ENCODE results near the gene PSMD5. TPM values are rescaled to one million over a fixed set of nuclear protein-coding genes. Genes with fewer than 3 reads are reported as not detected.

The PSMD5 gene
- 20.4 and 29.1 TPM in 2 replicates for total RNA-seq (2014; rRNA removed; shearing (Covaris generic); ENCODE audit: low replicate concordance)

DNA sequence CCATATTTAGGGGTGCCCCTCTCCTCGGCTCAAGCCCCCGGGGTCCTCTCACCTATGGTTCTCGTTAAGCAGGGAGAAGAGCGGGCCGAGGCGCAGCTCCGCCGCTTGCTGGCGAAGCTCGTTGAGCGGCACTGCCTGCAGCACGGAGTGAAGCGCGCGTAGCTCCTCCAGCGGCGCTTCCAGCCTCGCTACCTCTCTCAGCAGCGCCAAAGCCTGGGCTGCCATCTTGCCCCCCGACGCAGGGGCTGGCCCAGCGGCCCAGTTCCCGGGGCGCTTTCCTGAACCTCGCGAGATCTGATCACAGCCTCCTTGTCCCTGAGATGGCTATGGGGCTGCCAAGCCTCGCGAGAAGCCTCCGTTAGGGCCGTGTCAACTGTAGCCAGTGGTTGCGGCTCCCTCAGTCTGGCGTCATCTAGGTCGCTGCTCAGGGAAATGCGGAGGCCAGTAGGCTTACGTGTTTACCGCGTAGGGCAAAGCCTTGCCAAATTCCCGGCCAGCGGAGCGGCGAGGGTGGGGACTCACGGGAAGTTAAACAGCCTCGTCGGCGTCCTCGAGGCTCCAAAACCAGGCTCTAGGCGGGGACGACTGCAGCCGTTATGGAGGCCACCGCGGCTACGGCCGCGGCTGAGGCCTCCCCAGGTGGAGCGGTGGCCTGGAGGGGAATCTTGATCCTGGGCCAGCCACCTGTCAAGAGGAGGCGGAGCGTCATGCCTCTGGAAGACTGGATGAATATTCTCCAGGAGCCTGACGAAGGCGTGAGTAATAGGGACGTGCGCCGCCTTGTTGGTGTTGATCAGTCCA, at the start of gene PSMD5:
Gene PSMD5 (minus strand): TSS at position 238 of the 801 bp plus-strand sequence. CDS start 13 bp downstream, at position 225.
- DNase-seq: peak; percentile 95
- Histone ChIP-seq H3K4me3 (peak within 1 kb of the TSS; percentile 62), H3K27me3 (no peaks in the 10 kb centered on the region), H3K36me3 (peaks cover 6% of the 10 kb centered on the region), H3K9me3 (no peaks in the 10 kb centered on the region)

GRCh38 chr9:120891884-120892747, 49.4 kb upstream of the PSMD5 start:
- no peak overlapping the region for H3K4me3 ChIP-seq

DNA sequence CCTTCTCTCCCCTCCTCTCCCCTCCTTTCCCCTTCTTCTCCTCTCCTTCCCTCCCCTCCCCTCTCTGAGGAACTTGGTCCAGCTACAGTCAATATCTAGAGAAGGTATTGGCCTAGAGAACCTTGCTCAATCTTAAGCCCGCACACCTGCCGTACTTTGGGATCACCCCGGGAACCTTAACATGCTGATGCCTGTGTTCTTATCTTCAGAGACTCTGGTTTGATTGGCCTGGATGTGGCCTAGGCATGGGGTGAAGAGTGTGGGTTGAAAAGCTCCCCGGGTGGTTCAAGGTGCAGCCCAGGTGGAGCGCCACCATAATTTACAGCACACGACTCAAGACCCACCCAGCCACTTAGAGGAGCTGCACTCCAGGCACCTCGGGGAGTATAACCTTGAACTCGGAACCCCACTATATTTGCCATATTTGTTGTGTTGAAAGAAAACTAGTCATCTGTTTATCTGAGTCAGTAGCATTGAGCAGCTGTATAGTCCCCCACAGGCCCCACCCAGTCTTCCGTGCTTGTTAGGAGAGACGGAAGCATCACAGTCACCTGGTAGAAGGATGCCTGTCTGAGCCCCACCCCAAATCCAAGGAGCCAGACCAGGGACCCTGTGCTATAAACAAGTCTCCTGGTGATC, 48.6 kb upstream of the PSMD5 start:
- Histone ChIP-seq H3K4me3 (no peak overlapping the region), H3K36me3 (no peaks in the 10 kb centered on the region), H3K9me3 (no peaks in the 10 kb centered on the region), H3K27me3 (no peaks in the 10 kb centered on the region)
- DNase-seq: no peak

More at GRCh38 chr9:120891884-120892747, 49.4 kb upstream of the PSMD5 start:
- no peaks in the 10 kb centered on the region for H3K36me3 ChIP-seq
- no peaks in the 10 kb centered on the region for H3K9me3 ChIP-seq
- no peaks in the 10 kb centered on the region for H3K27me3 ChIP-seq
- DNase-seq: no peak

DNA sequence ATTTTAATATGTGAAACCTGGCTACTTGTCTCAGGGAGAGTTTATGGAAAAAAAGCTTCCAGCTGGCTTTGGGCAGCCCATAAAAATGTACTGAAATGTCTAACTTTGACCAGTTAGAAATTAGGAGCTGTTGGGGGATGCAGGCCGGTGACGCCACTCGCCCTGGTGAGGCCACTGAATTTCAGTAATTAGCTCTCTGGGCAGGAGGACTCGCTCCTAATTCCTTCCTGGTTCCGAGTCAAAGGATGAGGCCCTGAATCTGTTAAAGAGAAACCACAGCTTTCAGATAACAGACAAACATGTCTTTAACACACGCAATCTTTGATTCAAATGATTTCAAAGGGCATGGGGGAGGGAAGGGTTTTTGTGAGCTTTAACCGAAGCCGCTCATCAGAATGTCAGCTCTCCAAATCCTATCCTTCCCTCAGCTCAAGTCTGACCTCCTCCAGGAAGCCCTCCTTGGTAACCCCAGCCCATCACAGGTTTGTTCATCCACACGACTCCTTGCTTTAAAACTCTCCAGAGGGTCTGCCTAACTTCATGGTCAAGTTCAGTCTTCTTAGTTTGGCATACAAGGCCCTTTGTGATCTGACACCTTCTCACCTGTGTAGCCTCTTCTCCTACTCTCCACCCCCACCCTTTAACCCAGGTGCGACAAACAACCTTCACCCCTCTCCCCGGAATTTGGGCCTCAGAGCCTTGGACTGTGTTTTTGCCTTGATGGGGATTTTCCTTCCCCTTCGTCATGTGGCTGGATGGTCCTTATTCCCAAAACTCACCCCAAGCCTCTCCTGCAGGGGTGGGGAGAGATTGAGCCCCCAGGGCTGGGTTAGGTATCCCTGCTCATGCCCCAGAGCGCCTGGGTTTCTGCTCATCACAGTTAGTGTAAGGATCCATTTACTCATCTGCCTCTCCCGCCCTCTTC, 47.9 kb upstream of the PSMD5 start:
- no peak for DNase-seq
- H3K9me3 ChIP-seq: no peaks in the 10 kb centered on the region
- no peak overlapping the region for H3K4me3 ChIP-seq
- no peaks in the 10 kb centered on the region for H3K27me3 ChIP-seq
- no peaks in the 10 kb centered on the region for H3K36me3 ChIP-seq

GRCh38 chr9:120889606-120890271, 47.0 kb upstream of the PSMD5 start:
- Histone ChIP-seq H3K36me3 (no peaks in the 10 kb centered on the region), H3K27me3 (no peaks in the 10 kb centered on the region), H3K9me3 (no peaks in the 10 kb centered on the region), H3K4me3 (no peak overlapping the region)
- DNase-seq: peak; percentile 57

DNA sequence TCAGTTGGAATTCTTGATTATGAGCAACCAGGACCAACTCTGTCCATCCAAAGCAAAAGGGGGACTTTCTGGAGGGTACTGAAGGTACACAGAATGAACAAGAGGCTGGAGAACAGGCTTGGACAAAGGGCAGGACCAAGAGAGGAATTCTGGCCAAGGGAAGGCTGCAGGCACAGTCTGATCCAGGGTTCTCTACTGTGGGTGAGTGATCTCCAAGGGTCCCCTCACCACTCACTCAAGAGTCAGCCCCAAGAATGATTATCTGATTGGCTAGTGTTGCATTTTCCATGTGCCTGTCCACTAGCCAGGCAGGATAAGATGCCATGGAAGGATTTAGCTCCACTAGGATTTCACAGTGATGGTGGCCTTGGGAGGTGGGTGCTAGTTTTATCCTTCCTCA, 45.9 kb upstream of the PSMD5 start:
- DNase-seq: no peak
- no peaks in the 10 kb centered on the region for H3K36me3 ChIP-seq
- H3K27me3 ChIP-seq: no peaks in the 10 kb centered on the region
- no peak overlapping the region for H3K4me3 ChIP-seq
- no peaks in the 10 kb centered on the region for H3K9me3 ChIP-seq

DNA sequence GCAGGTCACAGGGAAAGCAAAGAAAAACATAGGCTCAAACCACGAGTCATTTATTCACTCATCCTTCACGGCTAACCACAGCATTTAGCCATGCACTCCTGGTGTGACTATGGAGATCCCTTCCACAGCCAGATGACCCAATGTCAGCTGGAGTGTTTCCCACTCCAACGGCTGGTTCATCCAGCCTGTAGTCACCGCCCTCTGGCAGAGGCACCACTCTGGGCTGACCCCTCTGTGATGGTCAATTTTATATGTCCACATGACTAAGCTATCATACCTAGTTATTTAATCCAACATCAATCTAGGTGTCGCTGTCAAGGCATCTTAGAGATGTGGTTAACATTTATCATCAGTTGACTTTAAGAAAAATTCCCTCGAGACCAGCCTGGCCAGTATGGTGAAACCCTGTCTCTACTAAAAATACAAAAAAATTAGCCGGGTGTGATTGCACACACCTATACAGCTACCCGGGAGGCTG, 43.8 kb upstream of the PSMD5 start:
- Histone ChIP-seq H3K27me3 (no peaks in the 10 kb centered on the region), H3K9me3 (no peaks in the 10 kb centered on the region), H3K36me3 (no peaks in the 10 kb centered on the region), H3K4me3 (no peak overlapping the region)
- DNase-seq: peak; percentile 92

DNA sequence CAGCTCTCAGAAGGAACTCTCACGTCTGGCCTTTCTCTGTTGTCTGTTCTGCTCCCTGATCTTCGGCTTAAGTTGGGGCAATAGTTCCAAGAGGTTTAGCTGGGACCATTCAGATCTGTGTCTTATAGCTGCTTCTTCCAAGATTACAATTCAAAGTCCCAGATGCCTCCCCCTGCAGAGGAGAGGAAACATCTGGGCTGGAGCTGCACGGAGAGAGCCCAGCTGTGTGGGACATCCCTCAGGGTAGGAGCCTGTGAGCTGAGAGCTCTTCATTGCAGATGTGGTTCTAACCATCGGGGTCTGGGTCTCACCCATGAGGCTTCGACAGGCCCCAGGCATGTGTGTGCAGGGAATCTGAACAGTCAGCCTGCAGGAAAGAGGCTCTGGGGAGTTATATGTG, 43.2 kb upstream of the PSMD5 start:
- H3K4me3 ChIP-seq: no peak overlapping the region
- no peaks in the 10 kb centered on the region for H3K27me3 ChIP-seq
- DNase-seq: no peak
- no peaks in the 10 kb centered on the region for H3K9me3 ChIP-seq
- no peaks in the 10 kb centered on the region for H3K36me3 ChIP-seq

DNA sequence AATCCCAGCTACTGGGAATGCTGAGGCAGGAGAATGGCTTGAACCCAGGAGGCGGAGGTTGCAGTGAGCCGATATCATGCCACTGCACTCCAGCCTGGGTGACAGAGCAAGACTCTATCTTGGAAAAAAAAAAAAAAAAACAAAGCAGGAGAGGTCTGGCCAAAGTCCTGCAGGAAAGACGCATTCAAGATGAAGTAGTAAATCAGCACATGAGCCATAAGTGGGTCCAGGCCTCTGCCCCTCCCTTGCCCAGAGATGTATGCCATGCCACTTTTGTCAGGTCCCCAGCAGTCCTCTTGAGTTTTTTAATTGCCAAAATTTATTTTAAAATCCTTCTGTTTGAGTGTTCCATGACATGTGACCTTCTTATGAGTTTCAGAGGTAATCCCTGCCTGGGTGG, 42.7 kb upstream of the PSMD5 start:
- H3K9me3 ChIP-seq: no peaks in the 10 kb centered on the region
- H3K4me3 ChIP-seq: no peak overlapping the region
- H3K36me3 ChIP-seq: no peaks in the 10 kb centered on the region
- no peaks in the 10 kb centered on the region for H3K27me3 ChIP-seq
- no peak for DNase-seq

DNA sequence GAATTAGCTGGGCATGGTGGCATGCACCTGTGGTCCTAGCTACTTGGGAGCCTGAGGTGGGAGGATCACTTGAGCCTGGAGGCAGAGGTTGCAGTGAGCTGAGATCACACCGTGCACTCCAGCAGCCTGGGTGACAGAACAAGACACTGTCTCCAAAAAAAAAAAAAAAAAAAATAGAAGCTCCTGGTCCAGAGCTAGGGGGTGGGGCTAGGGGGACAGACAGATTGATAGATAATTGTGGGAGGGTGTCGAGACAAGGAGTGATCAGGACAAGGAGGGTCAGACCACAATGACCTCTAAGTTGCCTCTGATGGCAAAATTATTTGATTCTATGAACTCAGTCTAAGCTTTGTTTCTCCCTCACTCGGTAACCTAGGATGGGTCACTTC, 40.9 kb upstream of the PSMD5 start:
- no peaks in the 10 kb centered on the region for H3K27me3 ChIP-seq
- no peaks in the 10 kb centered on the region for H3K36me3 ChIP-seq
- no peaks in the 10 kb centered on the region for H3K9me3 ChIP-seq
- H3K4me3 ChIP-seq: no peak overlapping the region
- DNase-seq: no peak

DNA sequence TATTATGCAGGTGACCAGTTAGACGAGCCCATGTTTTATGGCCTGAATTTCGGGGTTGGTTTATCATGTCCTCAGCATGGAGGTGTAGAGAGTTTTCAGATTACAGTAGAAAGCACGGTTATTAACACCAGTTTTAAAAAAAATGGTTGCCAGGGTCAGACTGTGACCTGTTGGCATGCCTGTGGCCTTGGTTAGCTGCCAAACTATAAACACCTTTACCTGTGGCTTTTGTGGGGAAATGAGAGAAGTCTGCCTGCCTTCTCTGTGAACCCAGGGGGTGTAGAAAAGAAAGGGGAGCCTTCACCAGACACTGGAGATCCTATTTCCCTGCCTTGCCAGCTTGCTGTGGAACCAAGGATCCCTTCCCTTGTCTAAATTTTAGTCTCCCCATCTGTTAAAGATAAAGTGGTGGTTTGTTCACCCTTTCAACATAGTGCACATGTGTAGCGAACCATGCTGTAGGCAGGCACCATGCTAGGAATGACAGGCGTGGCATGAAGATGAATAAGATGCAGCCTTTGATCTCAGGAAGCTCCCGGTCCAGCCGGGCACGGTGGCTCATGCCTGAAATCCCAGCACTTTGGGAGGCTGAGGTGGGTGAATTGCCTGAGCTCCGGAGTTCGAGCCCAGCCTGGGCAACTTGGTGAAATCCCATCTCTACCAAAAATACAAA, 40.3 kb upstream of the PSMD5 start:
- H3K27me3 ChIP-seq: no peaks in the 10 kb centered on the region
- no peak for DNase-seq
- H3K4me3 ChIP-seq: no peak overlapping the region

GRCh38 chr9:120879446-120879845, 36.7 kb upstream of the PSMD5 start:
- no peak overlapping the region for H3K4me3 ChIP-seq
- DNase-seq: no peak
- H3K36me3 ChIP-seq: peaks cover 12% of the 10 kb centered on the region
- no peaks in the 10 kb centered on the region for H3K9me3 ChIP-seq
- H3K27me3 ChIP-seq: no peaks in the 10 kb centered on the region

More for the DNA sequence above, 40.3 kb upstream of the PSMD5 start:
- H3K36me3 ChIP-seq: no peaks in the 10 kb centered on the region
- no peaks in the 10 kb centered on the region for H3K9me3 ChIP-seq

- DNase-seq: no peak
- no peaks in the 10 kb centered on the region for H3K9me3 ChIP-seq
- H3K36me3 ChIP-seq: peaks cover 21% of the 10 kb centered on the region
- H3K4me3 ChIP-seq: no peak overlapping the region
- H3K27me3 ChIP-seq: no peaks in the 10 kb centered on the region
These were observed 35.7 kb upstream of the PSMD5 start for GRCh38 chr9:120878188-120879130.

Measured in MG63 (cell line).